CD4-positive, alpha-beta T cell (primary cell): ENCODE measurements around the gene FBXW4. TPM values are rescaled to one million over a fixed set of nuclear protein-coding genes. Genes with fewer than 3 reads are reported as not detected.

Experiments used
- ATAC-seq: fragments of 200-7000 bp; cut with Tn5 transposase; one replicate; pipeline ENCODE4 v1.10.0; 2022; ENCODE audit warnings: mild to moderate bottlenecking; ENCODE audit not compliant: poor library complexity
- CTCF ChIA-PET: fragments of 350-600 bp; sonication (Branson Sonifier 250); formaldehyde crosslinking; loops from one replicate; lab custom pipeline; 2021; ENCODE audit warnings: antibody characterized with exemption, inconsistent platforms; lab: Charles Lee
- POLR2A ChIA-PET: fragments of 350-600 bp; sonication (Branson Sonifier 250); formaldehyde crosslinking; loops from one replicate; lab custom pipeline; 2021; ENCODE audit warnings: antibody characterized with exemption, inconsistent platforms; lab: Charles Lee
- DNase-seq, 14 experiments: peaks; one replicate each; pipeline ENCODE4 v3.0.0-alpha.2; 2013 to 2020; ENCODE audit warnings: mixed read lengths in 2 of 14
- H3K27ac ChIP-seq, 2 donors: one replicate each; pipeline versions ENCODE4 v1.5.1 to v1.7.0; 2013; ENCODE audit warnings: low read length in 2 of 2, low read depth in 1 of 2, mild to moderate bottlenecking in 1 of 2
- H3K27me3 ChIP-seq, 2 experiments: 1 replicate in 1 of 2; 2 replicates in 1 of 2; pipeline versions ENCODE4 v1.6.1 to v1.7.0; 2013; ENCODE audit warnings: low read length in 2 of 2, control low read depth in 1 of 2, mild to moderate bottlenecking in 1 of 2, moderate library complexity in 1 of 2; ENCODE audit not compliant: insufficient read depth in 2 of 2, control insufficient read depth in 1 of 2
- H3K36me3 ChIP-seq: one replicate; pipeline ENCODE4 v1.6.1; 2013; ENCODE audit warnings: low read length, control low read depth; ENCODE audit not compliant: insufficient read depth
- H3K4me1 ChIP-seq: one replicate; pipeline ENCODE4 v1.6.1; 2013; ENCODE audit warnings: low read length, control low read depth; ENCODE audit not compliant: insufficient read depth
- H3K4me3 ChIP-seq: one replicate; pipeline ENCODE4 v1.5.1; 2013; ENCODE audit warnings: mild to moderate bottlenecking, low read length, moderate library complexity
- H3K9me3 ChIP-seq, 2 experiments: 1 replicate in 1 of 2; 2 replicates in 1 of 2; pipeline versions ENCODE4 v1.6.1 to v1.7.0; 2013; ENCODE audit warnings: low read length in 2 of 2, mild to moderate bottlenecking in 2 of 2, control low read depth in 1 of 2, moderate library complexity in 1 of 2; ENCODE audit not compliant: control insufficient read depth in 1 of 2, insufficient read depth in 1 of 2
- H3K27ac Mint-ChIP-seq: one replicate; pipeline ENCODE4 v1.8.0; 2020; ENCODE audit warnings: mixed read lengths
- H3K27me3 Mint-ChIP-seq: one replicate; pipeline ENCODE4 v1.8.0; 2021; ENCODE audit warnings: mixed read lengths
- H3K36me3 Mint-ChIP-seq: one replicate; pipeline ENCODE4 v1.8.0; 2021; ENCODE audit warnings: low read depth, mixed read lengths
- H3K4me1 Mint-ChIP-seq: one replicate; pipeline ENCODE4 v1.8.0; 2021; ENCODE audit warnings: low read depth, mixed read lengths
- H3K4me3 Mint-ChIP-seq: one replicate; pipeline ENCODE4 v1.8.0; 2020; ENCODE audit warnings: mild to moderate bottlenecking, mixed read lengths
- H3K9me3 Mint-ChIP-seq: one replicate; pipeline ENCODE4 v1.8.0; 2020; ENCODE audit warnings: mixed read lengths
- CTCF ChIP-seq: fragments of 200-600 bp; IDR thresholded peaks from one replicate; pipeline ENCODE4 v1.8.0; 2022; ENCODE audit warnings: antibody characterized with exemption, mild to moderate bottlenecking
- intact Hi-C, 2 experiments: fragments of 100-400 bp; cut with DNase I in 1 of 2; cut with micrococcal nuclease in 1 of 2; formaldehyde crosslinking; loops; one replicate each; pipeline versions ENCODE4 v1.15.1 to v1.9.0; 2023 to 2025; cut with DNase I, micrococcal nuclease
- total RNA-seq, 174 experiments: library from RNA in 2 of 174; stranded (reverse) in 2 of 174; gene quantifications; one replicate each; pipeline ENCODE4 v1.2.3 and lab custom pipeline; 2021 to 2026

Gene FBXW4
- total RNA-seq, 2 experiments from 2014 or later, result 69.7 to 76.4 TPM

DNA sequence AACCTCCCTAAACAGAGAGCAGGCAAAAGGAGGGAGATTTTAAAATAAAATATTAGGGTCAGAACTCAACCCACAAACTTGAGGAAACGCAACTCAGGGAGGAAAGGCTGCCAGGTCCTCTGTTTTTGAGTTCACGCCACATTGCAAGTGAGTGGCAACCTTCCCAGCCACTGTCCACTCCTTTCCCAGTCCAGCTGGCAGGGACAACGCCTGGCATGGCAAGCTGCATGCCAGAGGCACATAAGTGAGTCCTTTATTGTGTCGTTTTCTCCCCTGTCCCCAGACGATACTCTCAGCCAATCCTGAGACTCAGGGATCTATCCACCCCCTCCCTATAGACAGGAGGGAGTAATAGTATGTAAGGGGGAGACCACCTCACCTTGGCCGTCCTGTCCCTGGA is 22.4 kb downstream of the FBXW4 start:
- no peaks in the 10 kb centered on the region for H3K4me1 ChIP-seq
- H3K36me3 Mint-ChIP-seq, result peaks cover 98% of the 10 kb centered on the region
- ChIA-PET POLR2A (no interaction called here), CTCF (no interaction called here)
- H3K4me3 ChIP-seq, result no peak overlapping the region
- H3K36me3 ChIP-seq, result peaks cover 84% of the 10 kb centered on the region
- intact Hi-C loops, result no loop called here
- peaks cover 9% of the 10 kb centered on the region for H3K9me3 Mint-ChIP-seq
- TF ChIP-seq CTCF, result no peak
- H3K4me3 Mint-ChIP-seq, result no peak overlapping the region
- no peaks in the 10 kb centered on the region for H3K27me3 ChIP-seq
- H3K27ac Mint-ChIP-seq, result no peak overlapping the region
- no peaks in the 10 kb centered on the region for H3K27me3 Mint-ChIP-seq
- peaks cover 14% of the 10 kb centered on the region for H3K4me1 Mint-ChIP-seq
- H3K9me3 ChIP-seq, result no peaks in the 10 kb centered on the region
- no peak overlapping the region for H3K27ac ChIP-seq
- no peak for DNase-seq
- ATAC-seq, result no peak

GRCh38 chr10:101671453-101671852 is 23.5 kb downstream of the FBXW4 start:
- CTCF ChIA-PET, result no interaction called here

GRCh38 chr10:101670635-101671034 is 24.3 kb downstream of the FBXW4 start:
- Mint-ChIP-seq H3K4me3 (no peak overlapping the region), H3K27me3 (no peaks in the 10 kb centered on the region), H3K27ac (no peak overlapping the region), H3K4me1 (peaks cover 5% of the 10 kb centered on the region), H3K9me3 (no peaks in the 10 kb centered on the region), H3K36me3 (peaks cover 97% of the 10 kb centered on the region)
- Histone ChIP-seq H3K36me3 (peaks cover 89% of the 10 kb centered on the region), H3K27me3 (no peaks in the 10 kb centered on the region), H3K4me1 (no peaks in the 10 kb centered on the region), H3K27ac (no peak overlapping the region), H3K9me3 (no peaks in the 10 kb centered on the region), H3K4me3 (no peak overlapping the region)
- ChIA-PET POLR2A (no interaction called here), CTCF (no interaction called here)
- TF ChIP-seq CTCF, result no peak
- intact Hi-C loops, result no loop called here
- DNase-seq (no peak), ATAC-seq (no peak)

More at GRCh38 chr10:101671453-101671852, 23.5 kb downstream of the FBXW4 start:
- peaks cover 5% of the 10 kb centered on the region for H3K4me1 Mint-ChIP-seq
- peaks cover 97% of the 10 kb centered on the region for H3K36me3 Mint-ChIP-seq
- Histone ChIP-seq H3K9me3 (no peaks in the 10 kb centered on the region), H3K27me3 (no peaks in the 10 kb centered on the region), H3K4me1 (no peaks in the 10 kb centered on the region), H3K4me3 (no peak overlapping the region), H3K27ac (no peak overlapping the region), H3K36me3 (peaks cover 87% of the 10 kb centered on the region)
- DNase-seq (no peak), ATAC-seq (no peak)
- H3K9me3 Mint-ChIP-seq, result no peaks in the 10 kb centered on the region
- no peak for TF ChIP-seq CTCF
- H3K27ac Mint-ChIP-seq, result no peak overlapping the region
- intact Hi-C loops, result no loop called here
- H3K4me3 Mint-ChIP-seq, result no peak overlapping the region
- no peaks in the 10 kb centered on the region for H3K27me3 Mint-ChIP-seq
- POLR2A ChIA-PET, result no interaction called here
